Stimulated activated naive CD4-positive, alpha-beta T cell (primary cell): ENCODE results near the gene C3orf70.

Experiments used
- DNase-seq, 6 experiments: peaks; one replicate each; lab custom pipeline; 2025; lab: John Stamatoyannopoulos, UW

Gene C3orf70

DNA sequence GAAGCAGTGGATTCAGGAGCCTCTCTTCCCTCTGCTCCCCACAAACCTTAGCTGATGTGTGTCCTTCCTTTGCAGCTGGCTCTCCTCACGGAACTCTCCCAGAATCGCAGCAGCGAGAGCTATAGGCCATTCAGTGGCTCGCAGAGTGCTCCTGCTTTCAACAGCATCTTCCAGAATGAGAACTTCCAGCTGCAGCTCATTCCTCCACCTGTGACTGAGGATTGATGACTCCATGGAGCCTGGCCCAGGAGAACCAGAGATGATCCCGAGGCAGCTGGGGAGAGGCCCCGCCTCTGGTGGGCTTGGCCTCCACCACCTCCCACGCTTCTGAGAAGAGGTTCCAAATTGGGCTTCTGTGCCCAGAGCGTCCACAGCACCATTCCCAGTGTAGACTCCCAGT, 101.1 kb downstream of the C3orf70 start:
- no peak for DNase-seq

- DNase-seq: no peak
Observed at GRCh38 chr3:185049710-185050109, 103.2 kb downstream of the C3orf70 start.

- DNase-seq: no peak
Observed at GRCh38 chr3:185046603-185047002, 106.3 kb downstream of the C3orf70 start.

DNA sequence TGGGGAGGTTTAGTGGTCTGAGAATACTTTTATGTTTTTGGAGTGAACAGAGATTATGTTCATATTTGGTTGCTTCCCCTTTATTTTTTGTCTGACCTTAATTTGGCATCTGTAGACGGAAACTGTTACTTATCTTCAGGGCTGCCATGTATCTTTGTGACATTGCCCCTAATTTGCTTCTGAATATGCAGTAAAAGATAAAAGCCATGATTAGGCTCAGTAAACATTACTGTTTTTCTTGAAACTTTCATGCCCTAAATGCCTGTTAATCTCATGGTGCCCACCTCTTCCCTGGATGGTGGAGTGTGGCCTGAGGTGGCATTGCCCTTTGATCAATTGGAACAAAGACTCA, 106.7 kb downstream of the C3orf70 start:
- no peak for DNase-seq

DNA sequence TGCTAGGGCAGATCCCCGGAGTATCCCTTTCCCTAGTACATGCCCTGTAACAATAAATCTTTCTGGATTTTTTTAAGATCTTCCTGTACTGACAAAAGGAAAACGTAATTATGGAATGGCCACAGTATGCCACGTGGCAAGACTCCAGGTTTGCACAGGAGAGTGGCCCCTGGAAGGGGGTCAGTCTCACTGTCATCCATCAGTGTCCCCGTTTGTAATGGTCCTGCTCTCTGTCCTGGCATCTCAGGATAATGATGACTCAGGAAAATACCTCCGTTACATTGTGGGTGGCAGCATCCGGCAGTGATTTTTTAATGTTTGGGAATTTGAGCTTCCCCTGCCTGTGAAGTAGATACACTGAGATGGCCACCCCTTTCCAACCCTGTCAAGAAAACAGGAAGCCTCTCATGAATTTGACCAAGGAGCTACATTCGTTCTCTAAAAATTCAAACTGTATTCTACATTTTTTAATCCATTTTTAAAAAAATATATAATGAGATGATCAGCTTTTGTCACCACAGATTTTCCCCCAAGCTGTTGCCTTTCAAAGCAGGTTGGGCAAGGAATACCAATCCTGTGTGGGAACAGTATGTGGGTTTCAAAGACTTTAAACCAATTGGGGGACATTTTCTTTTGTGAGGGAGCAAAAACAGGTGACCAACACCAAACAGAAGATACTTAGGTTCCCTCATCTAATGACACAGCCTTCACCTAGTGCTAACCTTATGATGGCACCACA, 110.4 kb downstream of the C3orf70 start:
- no peak for DNase-seq

DNA sequence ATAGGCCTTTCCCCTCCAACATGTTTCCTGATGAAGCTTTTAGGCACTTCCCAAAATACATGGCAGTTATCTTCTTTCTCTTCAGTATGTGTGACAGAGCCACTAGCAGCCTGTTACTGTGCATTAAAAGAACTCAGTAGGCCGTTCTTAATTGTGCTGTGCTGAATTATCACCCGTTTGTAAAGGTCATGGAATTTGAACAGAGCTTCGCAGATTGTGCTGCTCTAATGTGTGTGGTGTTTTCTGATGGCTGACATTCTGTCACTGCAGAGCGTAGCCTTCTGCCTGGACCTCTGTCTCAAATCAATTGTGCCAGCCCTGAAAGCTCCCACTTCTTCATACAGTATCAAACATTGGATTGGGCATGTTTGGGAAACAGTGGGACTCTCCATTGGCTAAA, 111.3 kb downstream of the C3orf70 start:
- DNase-seq: no peak

- DNase-seq: no peak
Observed at GRCh38 chr3:185040425-185040824, 112.4 kb downstream of the C3orf70 start.

- no peak for DNase-seq
Observed at GRCh38 chr3:185037801-185038200, 115.1 kb downstream of the C3orf70 start.

GRCh38 chr3:185030951-185031350, 121.9 kb downstream of the C3orf70 start:
- no peak for DNase-seq

GRCh38 chr3:185030399-185030798, 122.5 kb downstream of the C3orf70 start:
- DNase-seq: no peak

DNA sequence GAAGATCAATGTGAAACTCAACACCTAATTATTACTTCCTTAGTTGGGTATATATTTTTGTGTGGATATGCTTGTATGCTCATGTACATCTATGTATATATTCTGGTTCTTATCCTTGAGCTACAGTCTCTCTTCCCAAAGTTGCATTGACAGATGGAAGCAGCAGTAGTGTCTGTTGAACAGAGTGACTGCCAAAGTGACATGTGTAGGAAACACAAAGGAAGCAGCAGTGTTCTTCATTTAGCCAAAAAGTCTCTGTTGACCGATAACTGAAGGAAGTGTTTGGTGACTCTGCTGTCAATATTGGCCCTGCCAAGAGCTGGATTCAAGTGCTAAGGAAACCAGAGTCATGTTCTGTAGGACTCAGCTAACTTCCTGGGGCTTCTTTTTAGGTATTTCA, 123.8 kb downstream of the C3orf70 start:
- DNase-seq: no peak

DNA sequence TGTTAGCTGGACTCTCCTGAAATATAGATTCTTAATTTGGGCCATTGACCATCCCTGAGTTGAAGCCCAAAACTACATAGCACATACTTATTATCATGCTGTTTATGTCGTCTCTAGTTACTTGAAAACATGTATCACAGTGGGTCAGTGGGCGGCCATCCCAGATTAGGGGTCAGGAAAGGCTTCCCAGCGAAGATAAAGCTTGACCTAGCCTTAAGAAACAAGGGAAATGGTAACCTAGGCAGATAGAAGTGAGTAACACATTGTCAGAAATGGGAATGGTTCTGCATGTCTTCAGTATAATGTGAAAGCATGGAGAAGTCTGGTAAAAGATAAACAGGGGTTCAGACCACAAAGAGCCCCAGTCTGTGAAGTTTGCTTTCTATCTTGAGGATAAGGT, 124.7 kb downstream of the C3orf70 start:
- DNase-seq: no peak
